HG03139 (cell line): ENCODE measurements around the gene AJAP1.
"Not testable (repeated sequence)": the region's sequence is repeated elsewhere in the genome, so short reads cannot be mapped to it uniquely, and the experiment has no call there.

Experiments used
- ATAC-seq: cut with Tn5 transposase; IDR thresholded peaks from one replicate; pipeline ENCODE4 v1.9.1; 2021; ENCODE audit not compliant: unreplicated experiment

AJAP1 gene

DNA sequence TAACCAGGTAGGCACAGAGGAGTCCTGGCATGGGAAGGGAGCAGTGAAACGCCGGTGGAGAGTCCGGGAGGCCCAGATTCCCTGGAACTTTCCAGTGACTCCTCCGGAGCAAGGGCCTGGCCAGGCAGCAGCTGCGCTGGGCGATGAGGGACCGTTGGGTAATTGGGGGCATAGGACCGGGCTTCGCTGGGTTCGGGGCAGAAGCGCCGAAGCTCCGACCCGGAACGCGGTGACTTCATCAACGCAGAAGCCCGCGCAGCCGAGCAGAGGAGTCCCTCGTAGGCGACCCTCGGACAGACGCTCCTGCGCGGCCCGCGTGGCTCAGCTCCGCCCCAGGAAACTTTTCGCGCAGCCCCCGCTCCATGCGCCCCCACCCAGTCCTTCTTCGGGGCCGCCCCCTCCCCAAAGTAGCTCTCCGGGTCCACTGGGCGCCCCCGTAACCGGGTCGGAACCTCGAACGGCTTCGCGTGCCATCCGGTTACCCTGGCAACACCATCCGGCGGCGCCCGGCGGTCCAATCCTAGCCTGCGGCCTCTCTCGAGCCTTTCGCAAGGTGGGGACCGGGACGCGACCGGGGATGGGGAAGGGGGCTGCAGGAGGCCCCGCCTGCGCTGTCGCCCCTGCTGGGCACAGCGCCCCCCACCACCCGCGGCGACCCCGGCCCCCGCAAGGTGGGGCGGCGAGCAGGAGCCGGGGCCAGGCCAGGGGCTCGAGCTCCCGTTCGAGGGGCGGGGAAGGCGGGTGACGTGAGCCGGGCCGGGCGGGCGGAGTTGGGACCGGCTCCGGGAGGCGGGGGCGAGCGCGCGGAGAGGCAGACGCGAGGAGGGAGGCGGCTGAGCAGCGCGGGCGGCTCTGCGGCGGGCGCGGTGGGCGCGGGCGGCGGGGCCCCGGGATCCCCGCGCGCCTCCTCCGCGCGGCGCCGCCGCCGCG is at the start of gene AJAP1:
AJAP1 (plus strand) TSS at position 814 of the 930 bp plus-strand sequence. CDS start 817 bp downstream, outside the sequence.
- ATAC-seq, result no peak

DNA sequence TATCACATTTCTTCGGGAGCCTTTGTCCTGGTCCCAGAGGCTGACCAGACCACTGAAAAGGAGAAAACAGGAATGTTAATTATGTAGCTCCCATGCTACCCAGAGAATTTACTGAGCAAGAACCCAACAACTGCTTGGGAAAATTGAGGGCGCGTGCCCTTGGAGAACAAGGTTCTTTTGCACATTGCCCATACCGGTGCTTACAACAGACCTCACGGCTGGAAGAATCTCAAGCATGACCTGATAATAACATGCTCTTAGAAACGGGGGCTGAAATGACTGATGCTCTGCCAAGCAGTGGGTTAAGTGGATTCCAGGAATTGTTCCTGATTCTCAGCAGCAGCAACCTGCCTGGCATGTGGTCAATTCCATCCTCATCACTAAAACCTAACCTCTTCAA is 49.3 kb upstream of the AJAP1 start:
- ATAC-seq, result no peak

GRCh38 chr1:4611563-4612341 is 42.7 kb upstream of the AJAP1 start:
- ATAC-seq, result no peak

DNA sequence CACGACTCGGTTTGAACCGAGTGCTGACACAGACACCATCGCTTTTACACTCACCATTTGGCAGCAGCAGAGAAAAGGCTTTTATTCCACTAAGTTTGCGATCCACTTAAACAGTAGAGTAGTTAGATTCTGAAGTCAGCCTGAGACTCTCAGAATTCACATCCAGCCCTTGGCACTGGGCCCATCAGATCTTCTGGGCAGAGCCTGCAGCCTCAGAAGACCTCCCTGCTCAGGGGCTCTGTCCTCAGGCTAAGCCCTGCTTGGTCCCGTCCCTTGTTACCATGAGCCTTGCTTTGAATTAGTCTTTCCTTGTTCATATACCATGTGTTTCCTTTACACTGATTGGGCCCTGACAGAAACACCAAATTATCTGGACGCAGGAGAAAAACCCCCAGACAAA is 41.4 kb upstream of the AJAP1 start:
- no peak for ATAC-seq

GRCh38 chr1:4613606-4614370 is 40.6 kb upstream of the AJAP1 start:
- ATAC-seq, result no peak

GRCh38 chr1:4614371-4615137 is 39.9 kb upstream of the AJAP1 start:
- no peak for ATAC-seq

- ATAC-seq, result no peak
Observed at GRCh38 chr1:4615138-4615470, 39.3 kb upstream of the AJAP1 start.

DNA sequence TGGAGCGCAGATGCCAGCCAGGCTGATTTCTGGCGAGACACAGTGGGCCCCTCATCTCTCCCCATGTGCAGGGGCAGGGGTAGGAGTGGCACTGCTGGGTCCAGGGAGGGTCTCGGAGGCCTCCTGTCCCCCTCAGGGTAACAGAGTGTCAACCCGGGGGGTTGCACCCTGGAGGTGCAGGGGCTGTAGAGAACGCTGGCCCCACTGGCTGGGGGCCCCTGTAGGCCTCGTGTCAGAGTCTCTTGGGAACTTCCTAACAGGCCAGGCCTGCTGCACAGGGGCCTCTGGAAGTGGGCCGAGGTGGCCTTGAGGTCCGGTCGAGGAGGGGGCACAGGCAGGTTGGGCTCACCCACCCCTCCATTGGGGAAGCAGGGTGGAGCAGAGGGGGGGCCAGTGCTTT is 38.9 kb upstream of the AJAP1 start:
- ATAC-seq, result no peak

DNA sequence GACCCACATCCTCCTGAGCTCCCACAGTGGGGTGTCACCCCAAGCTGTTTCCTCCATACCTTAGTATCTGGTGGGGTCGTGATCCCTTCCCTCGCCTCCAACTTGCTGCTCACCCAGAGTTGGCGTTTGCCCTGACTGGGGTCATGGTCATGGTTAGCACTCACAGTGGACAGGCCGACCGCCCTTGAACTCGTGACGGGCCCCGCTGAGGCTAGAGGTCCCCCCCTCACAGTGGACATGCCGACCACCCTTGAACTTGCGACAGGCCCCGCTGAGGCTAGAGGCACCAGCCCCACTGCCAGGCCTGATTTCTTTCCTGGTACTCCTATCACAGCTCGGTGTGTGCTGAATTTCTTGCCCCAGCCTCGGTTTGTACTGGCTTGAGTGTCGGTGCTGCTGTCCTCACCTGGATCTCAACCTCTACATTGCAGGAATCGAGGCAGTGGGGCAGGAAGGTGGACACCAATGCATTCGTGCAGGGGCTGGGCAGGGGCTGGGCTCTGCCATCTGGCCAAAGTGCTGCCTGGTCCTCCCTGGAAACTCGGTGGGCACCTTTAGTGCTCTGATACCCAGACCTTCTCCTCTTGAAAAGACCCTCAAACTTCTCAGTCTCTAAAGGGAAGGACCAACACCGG is 37.5 kb upstream of the AJAP1 start:
- no peak for ATAC-seq

GRCh38 chr1:4617506-4617905 is 36.9 kb upstream of the AJAP1 start:
- no peak for ATAC-seq

DNA sequence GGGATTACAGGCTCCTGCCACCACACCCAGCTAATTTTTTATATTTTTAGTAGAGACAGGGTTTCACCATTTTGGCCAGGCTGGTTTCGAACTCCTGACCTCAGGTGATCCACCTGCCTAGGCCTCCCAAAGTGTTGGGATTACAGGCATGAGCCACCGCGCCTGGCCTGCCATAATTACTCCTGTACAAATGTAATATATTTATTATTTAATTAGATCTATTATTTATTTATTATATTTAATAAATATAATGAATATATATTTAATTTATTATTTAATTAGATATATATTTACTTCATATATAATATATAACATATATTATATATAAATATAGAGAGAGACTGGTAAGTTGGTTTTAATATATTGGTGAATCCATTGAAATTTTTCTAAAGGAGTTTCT is 35.6 kb upstream of the AJAP1 start:
- not testable (repeated sequence) for ATAC-seq

DNA sequence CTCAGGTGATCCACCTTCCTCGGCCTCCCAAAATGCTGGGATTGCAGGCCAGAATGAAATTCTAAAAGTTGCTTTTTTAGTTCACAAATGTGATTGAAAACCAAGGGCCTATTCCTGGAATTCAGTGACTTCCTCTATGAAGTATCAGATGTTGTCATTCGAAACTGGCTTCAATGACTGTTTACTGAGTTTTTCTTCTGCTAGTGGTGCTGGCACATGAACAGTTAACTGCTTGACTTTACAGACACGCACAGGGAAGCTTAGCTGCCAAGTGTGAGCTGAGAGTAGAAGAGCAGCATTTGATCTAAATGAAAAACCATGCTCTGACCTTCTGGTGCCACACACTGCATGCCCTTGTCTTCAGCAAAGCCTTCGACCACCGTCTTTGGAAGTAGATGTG is 32.8 kb upstream of the AJAP1 start:
- ATAC-seq, result no peak

DNA sequence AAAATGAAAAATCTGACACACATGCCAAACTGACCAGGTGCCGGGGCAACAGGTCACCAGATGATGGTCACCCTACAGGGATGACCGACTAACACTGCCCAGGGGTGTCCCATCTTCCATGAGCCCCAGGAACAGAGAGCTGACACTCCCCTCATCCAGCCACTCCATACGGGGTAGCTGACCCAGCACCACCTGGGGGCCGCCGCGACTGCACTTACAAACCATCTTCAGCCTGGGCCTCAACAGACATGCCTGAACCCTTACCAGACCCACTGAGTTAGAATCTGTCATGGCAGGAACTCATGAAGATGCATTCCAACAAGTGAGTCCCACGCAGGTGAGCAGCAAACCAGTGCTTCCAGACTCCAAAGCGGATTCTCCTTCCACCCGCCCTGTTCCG is 31.6 kb upstream of the AJAP1 start:
- ATAC-seq, result no peak

GRCh38 chr1:4624141-4624715 is 30.2 kb upstream of the AJAP1 start:
- no peak for ATAC-seq

GRCh38 chr1:4624801-4625200 is 29.6 kb upstream of the AJAP1 start:
- no peak for ATAC-seq

GRCh38 chr1:4626061-4626460 is 28.3 kb upstream of the AJAP1 start:
- no peak for ATAC-seq

DNA sequence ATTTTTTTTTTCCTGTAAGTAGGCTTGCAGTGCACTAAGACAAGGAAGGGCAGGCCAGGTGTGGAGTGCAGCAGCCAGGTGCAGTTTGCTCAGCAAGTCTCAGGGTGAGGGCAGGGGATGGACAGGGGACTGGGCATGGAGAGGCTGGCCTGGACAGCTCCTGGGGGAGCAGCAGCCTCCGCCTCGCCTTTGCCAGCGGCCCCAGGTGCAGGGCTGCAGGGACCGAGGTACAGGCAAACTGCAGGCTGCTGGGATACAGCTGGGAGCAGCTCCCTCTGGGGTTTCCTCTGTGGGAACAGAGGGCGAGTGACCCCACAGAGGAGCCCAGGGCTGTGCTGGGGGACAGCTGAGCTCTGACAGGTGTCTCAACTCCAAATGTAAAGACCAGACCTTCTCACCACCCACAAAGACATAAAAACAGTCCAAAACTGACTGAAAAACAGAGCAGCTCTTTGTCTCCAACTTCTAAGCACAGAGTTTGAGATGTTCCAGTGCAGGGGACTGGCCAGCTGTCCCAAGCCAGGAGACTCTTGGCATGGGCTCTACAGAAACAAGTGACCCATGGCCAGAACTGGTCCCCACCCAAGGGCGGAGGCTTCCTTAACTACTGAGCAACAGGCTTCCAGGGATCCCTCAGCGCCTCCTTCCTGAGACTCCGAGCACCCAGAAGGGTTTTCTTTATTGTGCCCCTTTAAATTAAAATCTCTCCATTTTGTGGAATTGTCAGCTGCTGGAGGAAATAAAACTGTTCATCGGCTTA is 27.7 kb upstream of the AJAP1 start:
- ATAC-seq, result no peak

GRCh38 chr1:4627353-4627752 is 27.1 kb upstream of the AJAP1 start:
- no peak for ATAC-seq

DNA sequence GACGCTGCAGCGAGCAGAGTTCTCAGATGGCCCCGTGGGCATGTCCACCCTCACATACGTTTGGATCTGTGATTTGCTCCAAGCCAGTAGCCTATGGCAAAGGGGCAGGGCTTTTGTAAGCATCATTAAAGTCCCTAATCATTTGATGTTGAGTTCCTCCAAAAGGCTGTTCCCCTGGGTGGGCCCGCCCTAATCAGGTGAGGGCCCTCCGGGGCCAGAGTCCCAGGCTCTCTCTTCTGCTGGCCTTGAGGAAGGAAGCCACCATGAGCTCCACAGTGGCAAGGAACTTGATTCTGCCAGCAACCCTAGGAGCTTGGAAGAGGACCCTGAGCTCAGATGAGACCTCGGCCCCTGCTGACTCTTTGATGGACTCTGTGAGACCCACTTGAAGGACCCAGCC is 25.4 kb upstream of the AJAP1 start:
- ATAC-seq, result no peak
